Effector memory CD8-positive, alpha-beta T cell (primary cell): ENCODE results near the gene MAP3K5.
A peak's percentile ranks its signal among the peaks of the same experiment; 100 is the strongest.

ENCODE experiments used
- ATAC-seq: fragments of 150-1000 bp; cut with Tn5 transposase; replicated peaks from 2 replicates; pipeline ENCODE4 v1.10.0; 2021; ENCODE audit warnings: mild to moderate bottlenecking, moderate library complexity
- DNase-seq, 3 experiments: peaks; one replicate each; pipeline ENCODE4 v3.0.0; 2021
- H3K27ac Mint-ChIP-seq, 2 donors: one replicate each; pipeline ENCODE4 v1.8.0; 2022; ENCODE audit warnings: mild to moderate bottlenecking in 2 of 2, mixed read lengths in 2 of 2, moderate library complexity in 2 of 2
- H3K27me3 Mint-ChIP-seq, 2 donors: one replicate each; pipeline ENCODE4 v1.8.0; 2022; ENCODE audit warnings: mixed read lengths in 2 of 2
- H3K36me3 Mint-ChIP-seq: one replicate; pipeline ENCODE4 v1.8.0; 2022; ENCODE audit warnings: mild to moderate bottlenecking, moderate library complexity, mixed read lengths; ENCODE audit not compliant: insufficient read depth
- H3K4me1 Mint-ChIP-seq, 2 donors: one replicate each; pipeline ENCODE4 v1.8.0; 2022; ENCODE audit warnings: low read depth in 2 of 2, mixed read lengths in 2 of 2
- H3K4me3 Mint-ChIP-seq, 2 donors: one replicate each; pipeline ENCODE4 v1.8.0; 2022; ENCODE audit warnings: mild to moderate bottlenecking in 2 of 2, mixed read lengths in 2 of 2, moderate library complexity in 2 of 2
- H3K9me3 Mint-ChIP-seq, 2 donors: one replicate each; pipeline ENCODE4 v1.8.0; 2022; ENCODE audit warnings: mixed read lengths in 2 of 2

MAP3K5 gene

GRCh38 chr6:136788069-136788902 lies 4.0 kb downstream of the MAP3K5 start:
- peaks cover 43% of the 10 kb centered on the region for H3K36me3 Mint-ChIP-seq
- DNase-seq: no peak

GRCh38 chr6:136787726-136788068 lies 4.6 kb downstream of the MAP3K5 start:
- H3K27me3 Mint-ChIP-seq: no peaks in the 10 kb centered on the region
- ATAC-seq: no peak

More at GRCh38 chr6:136788069-136788902, 4.0 kb downstream of the MAP3K5 start:
- ATAC-seq: peak; percentile 18
- Mint-ChIP-seq H3K4me1 (peaks cover 58 to 59% of the 10 kb centered on the region in 2 donors), H3K27ac (peak overlapping the region; percentile 84 to 99), H3K4me3 (peak overlapping the region; percentile 95 to 98), H3K27me3 (no peaks in the 10 kb centered on the region), H3K9me3 (no peaks in the 10 kb centered on the region)

GRCh38 chr6:136786658-136787057 lies 5.6 kb downstream of the MAP3K5 start:
- Mint-ChIP-seq H3K4me1 (peaks cover 64 to 66% of the 10 kb centered on the region in 2 donors), H3K36me3 (peaks cover 33% of the 10 kb centered on the region), H3K4me3 (peak overlapping the region; percentile 66 to 98), H3K27me3 (no peaks in the 10 kb centered on the region), H3K27ac (peak overlapping the region; percentile 84 to 99), H3K9me3 (no peaks in the 10 kb centered on the region)
- no peak for ATAC-seq
- DNase-seq: no peak

More at GRCh38 chr6:136787726-136788068, 4.6 kb downstream of the MAP3K5 start:
- no peak for DNase-seq
- Mint-ChIP-seq H3K4me3 (peak overlapping the region; percentile 95 to 98), H3K27ac (peak overlapping the region; percentile 84 to 99), H3K4me1 (peaks cover 57 to 59% of the 10 kb centered on the region in 2 donors), H3K9me3 (no peaks in the 10 kb centered on the region), H3K36me3 (peaks cover 40% of the 10 kb centered on the region)

- H3K4me3 Mint-ChIP-seq: peak overlapping the region; percentile 66 to 88
- DNase-seq (peak in 1 of 3 experiments; percentile 20), ATAC-seq (peak; percentile 34)
- no peaks in the 10 kb centered on the region for H3K9me3 Mint-ChIP-seq
- H3K27me3 Mint-ChIP-seq: no peaks in the 10 kb centered on the region
- peak overlapping the region; percentile 71 to 93 for H3K27ac Mint-ChIP-seq
- H3K4me1 Mint-ChIP-seq: peaks cover 61 to 62% of the 10 kb centered on the region in 2 donors
- H3K36me3 Mint-ChIP-seq: peaks cover 27% of the 10 kb centered on the region
Measured at GRCh38 chr6:136784910-136785746, 7.1 kb downstream of the MAP3K5 start.

GRCh38 chr6:136784271-136784664 lies 8.0 kb downstream of the MAP3K5 start:
- Mint-ChIP-seq H3K9me3 (no peaks in the 10 kb centered on the region), H3K4me1 (peaks cover 62% of the 10 kb centered on the region in 2 donors), H3K4me3 (peak overlapping the region; percentile 66 to 88), H3K27ac (peak overlapping the region; percentile 71 to 92), H3K27me3 (no peaks in the 10 kb centered on the region), H3K36me3 (peaks cover 24% of the 10 kb centered on the region)
- DNase-seq: no peak
- no peak for ATAC-seq

GRCh38 chr6:136783495-136784270 lies 8.6 kb downstream of the MAP3K5 start:
- peaks cover 25% of the 10 kb centered on the region for H3K36me3 Mint-ChIP-seq
- peak overlapping the region; percentile 71 to 92 for H3K27ac Mint-ChIP-seq
- H3K27me3 Mint-ChIP-seq: no peaks in the 10 kb centered on the region
- H3K9me3 Mint-ChIP-seq: no peaks in the 10 kb centered on the region
- peaks cover 61 to 62% of the 10 kb centered on the region in 2 donors for H3K4me1 Mint-ChIP-seq
- DNase-seq: no peak
- ATAC-seq: peak; percentile 61
- peak overlapping the region; percentile 66 to 88 for H3K4me3 Mint-ChIP-seq

- DNase-seq: no peak
- peak overlapping the region in 1 of 2 donors; percentile 92 for H3K27ac Mint-ChIP-seq
Measured at GRCh38 chr6:136783021-136783420, 9.3 kb downstream of the MAP3K5 start.

GRCh38 chr6:136782021-136782770 lies 10.1 kb downstream of the MAP3K5 start:
- no peaks in the 10 kb centered on the region for H3K27me3 Mint-ChIP-seq
- peaks cover 48 to 50% of the 10 kb centered on the region in 2 donors for H3K4me1 Mint-ChIP-seq
- peak overlapping the region; percentile 77 to 78 for H3K27ac Mint-ChIP-seq
- peak overlapping the region; percentile 10 to 88 for H3K4me3 Mint-ChIP-seq
- DNase-seq (no peak), ATAC-seq (peak; percentile 31)
- H3K36me3 Mint-ChIP-seq: peaks cover 21% of the 10 kb centered on the region
- H3K9me3 Mint-ChIP-seq: no peaks in the 10 kb centered on the region

More at GRCh38 chr6:136783021-136783420, 9.3 kb downstream of the MAP3K5 start:
- no peaks in the 10 kb centered on the region for H3K9me3 Mint-ChIP-seq
- ATAC-seq: no peak
- no peaks in the 10 kb centered on the region for H3K27me3 Mint-ChIP-seq
- H3K4me1 Mint-ChIP-seq: peaks cover 54 to 57% of the 10 kb centered on the region in 2 donors
- peak overlapping the region; percentile 66 to 88 for H3K4me3 Mint-ChIP-seq
- H3K36me3 Mint-ChIP-seq: peaks cover 21% of the 10 kb centered on the region

- peaks cover 24% of the 10 kb centered on the region for H3K36me3 Mint-ChIP-seq
- DNase-seq (no peak), ATAC-seq (no peak)
- H3K9me3 Mint-ChIP-seq: no peaks in the 10 kb centered on the region
- H3K4me3 Mint-ChIP-seq: no peak overlapping the region
- H3K4me1 Mint-ChIP-seq: peaks cover 42 to 51% of the 10 kb centered on the region in 2 donors
- no peaks in the 10 kb centered on the region for H3K27me3 Mint-ChIP-seq
- H3K27ac Mint-ChIP-seq: peak overlapping the region in 1 of 2 donors; percentile 38
Measured at GRCh38 chr6:136780972-136781371, 11.3 kb downstream of the MAP3K5 start.

GRCh38 chr6:136779682-136780081 lies 12.6 kb downstream of the MAP3K5 start:
- DNase-seq: no peak
- peaks cover 12% of the 10 kb centered on the region for H3K36me3 Mint-ChIP-seq
- no peak overlapping the region for H3K27ac Mint-ChIP-seq
- no peaks in the 10 kb centered on the region for H3K27me3 Mint-ChIP-seq
- ATAC-seq: no peak
- no peaks in the 10 kb centered on the region for H3K9me3 Mint-ChIP-seq
- H3K4me1 Mint-ChIP-seq: peaks cover 31 to 48% of the 10 kb centered on the region in 2 donors
- H3K4me3 Mint-ChIP-seq: no peak overlapping the region

- ATAC-seq (no peak), DNase-seq (no peak)
- Mint-ChIP-seq H3K27ac (no peak overlapping the region), H3K4me1 (peaks cover 30 to 48% of the 10 kb centered on the region in 2 donors), H3K36me3 (peaks cover 6% of the 10 kb centered on the region), H3K27me3 (no peaks in the 10 kb centered on the region), H3K4me3 (no peak overlapping the region), H3K9me3 (no peaks in the 10 kb centered on the region)
Measured at GRCh38 chr6:136777651-136778050, 14.6 kb downstream of the MAP3K5 start.

- DNase-seq: no peak
- no peaks in the 10 kb centered on the region for H3K27me3 Mint-ChIP-seq
- H3K27ac Mint-ChIP-seq: no peak overlapping the region
- no peaks in the 10 kb centered on the region for H3K9me3 Mint-ChIP-seq
- H3K4me3 Mint-ChIP-seq: no peak overlapping the region
- peaks cover 19% of the 10 kb centered on the region for H3K36me3 Mint-ChIP-seq
- peaks cover 34 to 45% of the 10 kb centered on the region in 2 donors for H3K4me1 Mint-ChIP-seq
- ATAC-seq: no peak
Measured at GRCh38 chr6:136775548-136775947, 16.7 kb downstream of the MAP3K5 start.
